ENCODE results near the gene PGGHG. TPM values are rescaled to one million over a fixed set of nuclear protein-coding genes. Genes with fewer than 3 reads are reported as not detected.

The PGGHG gene
- total RNA-seq, 1 donor from 2014 or later: 14.4 TPM

DNA sequence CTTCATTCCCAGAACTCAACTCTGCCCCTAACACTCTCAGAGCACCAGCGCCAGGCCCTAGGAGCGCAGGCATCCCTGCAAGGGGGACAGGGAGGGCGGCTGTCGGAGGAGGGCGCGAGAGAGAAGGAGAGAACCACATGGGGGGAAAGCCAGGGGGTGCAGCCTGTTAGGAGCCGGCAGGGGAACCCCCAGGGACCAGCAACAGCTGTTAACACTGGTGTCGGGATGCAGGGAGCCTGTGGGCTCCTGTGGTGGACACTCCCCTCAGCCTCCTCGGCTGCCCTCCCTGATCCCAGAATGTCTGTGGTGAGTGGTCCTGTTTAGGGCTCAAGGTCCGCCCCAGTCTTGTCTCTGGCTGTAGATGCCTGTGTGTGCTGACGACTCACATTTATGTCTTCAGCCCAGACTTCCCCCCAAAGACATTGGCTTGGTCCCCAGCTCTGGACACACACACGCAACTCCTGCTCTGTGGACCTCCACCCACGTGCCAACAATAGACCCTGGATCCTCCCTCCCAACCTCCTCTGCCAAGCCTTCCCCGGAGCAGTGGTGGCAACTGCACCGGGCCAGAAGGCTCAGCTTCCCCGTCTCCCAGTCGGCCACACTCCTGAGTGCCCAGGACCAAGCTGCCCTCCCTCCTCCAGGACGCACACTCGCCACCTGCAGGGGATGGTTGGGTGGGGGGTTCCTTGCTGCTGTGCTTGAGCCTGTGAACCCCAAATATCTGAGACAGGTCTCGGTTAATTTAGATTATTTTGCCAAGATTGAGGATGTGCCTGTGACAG, 11.2 kb downstream of the PGGHG start:
- H3K27me3 Mint-ChIP-seq (ENCODE audit: unreplicated experiment): peaks cover 8% of the 10 kb centered on the region
- H3K36me3 Mint-ChIP-seq (ENCODE audit: unreplicated experiment): no peaks in the 10 kb centered on the region
- peaks cover 10% of the 10 kb centered on the region for H3K4me1 Mint-ChIP-seq (ENCODE audit: low read depth, unreplicated experiment)
- no peak overlapping the region for H3K4me3 Mint-ChIP-seq (ENCODE audit: unreplicated experiment)
- peak; percentile 56 for DNase-seq
- H3K27ac Mint-ChIP-seq (ENCODE audit: unreplicated experiment): peak overlapping the region; percentile 13
- no peaks in the 10 kb centered on the region for H3K9me3 Mint-ChIP-seq (ENCODE audit: unreplicated experiment)
- TF ChIP-seq, protein P1, sequence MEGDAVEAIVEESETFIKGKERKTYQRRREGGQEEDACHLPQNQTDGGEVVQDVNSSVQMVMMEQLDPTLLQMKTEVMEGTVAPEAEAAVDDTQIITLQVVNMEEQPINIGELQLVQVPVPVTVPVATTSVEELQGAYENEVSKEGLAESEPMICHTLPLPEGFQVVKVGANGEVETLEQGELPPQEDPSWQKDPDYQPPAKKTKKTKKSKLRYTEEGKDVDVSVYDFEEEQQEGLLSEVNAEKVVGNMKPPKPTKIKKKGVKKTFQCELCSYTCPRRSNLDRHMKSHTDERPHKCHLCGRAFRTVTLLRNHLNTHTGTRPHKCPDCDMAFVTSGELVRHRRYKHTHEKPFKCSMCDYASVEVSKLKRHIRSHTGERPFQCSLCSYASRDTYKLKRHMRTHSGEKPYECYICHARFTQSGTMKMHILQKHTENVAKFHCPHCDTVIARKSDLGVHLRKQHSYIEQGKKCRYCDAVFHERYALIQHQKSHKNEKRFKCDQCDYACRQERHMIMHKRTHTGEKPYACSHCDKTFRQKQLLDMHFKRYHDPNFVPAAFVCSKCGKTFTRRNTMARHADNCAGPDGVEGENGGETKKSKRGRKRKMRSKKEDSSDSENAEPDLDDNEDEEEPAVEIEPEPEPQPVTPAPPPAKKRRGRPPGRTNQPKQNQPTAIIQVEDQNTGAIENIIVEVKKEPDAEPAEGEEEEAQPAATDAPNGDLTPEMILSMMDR (IDR thresholded peaks at IDR 0.05; ENCODE audit: partially characterized antibody, unreplicated experiment): no peak

DNA sequence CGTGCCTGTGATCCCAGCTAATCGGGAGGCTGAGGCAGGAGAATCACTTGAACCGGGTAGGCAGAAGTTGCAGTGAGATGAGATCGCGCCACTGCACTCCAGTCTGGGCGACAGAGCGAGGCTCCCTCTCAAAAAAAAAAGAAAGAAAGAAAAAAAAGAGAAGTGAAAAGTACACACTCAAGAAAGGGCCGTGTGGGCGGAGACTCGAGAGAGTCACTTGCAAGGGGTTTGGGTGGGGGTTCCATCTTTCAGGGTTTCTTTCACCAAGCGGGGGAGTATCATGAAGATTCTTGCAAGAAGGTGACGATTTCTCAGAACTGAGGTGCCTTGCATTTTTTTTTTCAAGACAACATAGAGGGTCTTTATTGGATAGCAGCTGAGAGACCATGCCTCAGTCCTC, 14.4 kb downstream of the PGGHG start:
- no peak for DNase-seq
- H3K4me3 Mint-ChIP-seq (ENCODE audit: unreplicated experiment): no peak overlapping the region
- H3K4me1 Mint-ChIP-seq (ENCODE audit: low read depth, unreplicated experiment): peaks cover 17% of the 10 kb centered on the region
- peaks cover 4% of the 10 kb centered on the region for H3K27me3 Mint-ChIP-seq (ENCODE audit: unreplicated experiment)
- TF ChIP-seq, protein P1 (IDR thresholded peaks at IDR 0.05; ENCODE audit: partially characterized antibody, unreplicated experiment): no peak
- no peaks in the 10 kb centered on the region for H3K36me3 Mint-ChIP-seq (ENCODE audit: unreplicated experiment)
- no peaks in the 10 kb centered on the region for H3K9me3 Mint-ChIP-seq (ENCODE audit: unreplicated experiment)
- no peak overlapping the region for H3K27ac Mint-ChIP-seq (ENCODE audit: unreplicated experiment)

DNA sequence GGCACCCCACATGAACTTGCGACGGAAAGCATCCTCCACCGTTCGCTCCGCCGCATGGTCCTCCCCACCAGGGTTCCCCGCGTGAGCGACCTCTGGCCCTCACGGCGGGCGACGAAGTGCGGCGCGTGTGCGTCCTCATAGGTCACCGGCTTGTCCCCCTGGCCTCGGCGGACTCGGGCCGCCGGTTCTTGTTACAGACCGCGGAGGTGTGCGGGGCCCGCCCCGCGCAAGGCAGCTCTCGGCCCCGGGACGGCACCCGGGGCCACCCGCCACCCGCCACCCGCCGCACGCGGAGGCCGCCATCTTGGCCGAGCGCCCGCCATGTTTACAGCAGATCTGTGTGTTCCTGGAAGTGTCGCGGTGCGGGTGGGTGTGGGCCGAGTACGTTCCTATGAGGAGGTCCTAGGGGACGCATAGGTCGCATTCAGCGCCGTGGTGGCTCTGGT, 15.2 kb downstream of the PGGHG start:
- Mint-ChIP-seq H3K9me3 (ENCODE audit: unreplicated experiment) (peaks cover under 1% of the 10 kb centered on the region), H3K4me3 (ENCODE audit: unreplicated experiment) (no peak overlapping the region), H3K4me1 (ENCODE audit: low read depth, unreplicated experiment) (peaks cover 18% of the 10 kb centered on the region), H3K36me3 (ENCODE audit: unreplicated experiment) (no peaks in the 10 kb centered on the region), H3K27me3 (ENCODE audit: unreplicated experiment) (peaks cover 8% of the 10 kb centered on the region), H3K27ac (ENCODE audit: unreplicated experiment) (no peak overlapping the region)
- DNase-seq: no peak
- TF ChIP-seq, protein P1 (IDR thresholded peaks at IDR 0.05; ENCODE audit: partially characterized antibody, unreplicated experiment): no peak

DNA sequence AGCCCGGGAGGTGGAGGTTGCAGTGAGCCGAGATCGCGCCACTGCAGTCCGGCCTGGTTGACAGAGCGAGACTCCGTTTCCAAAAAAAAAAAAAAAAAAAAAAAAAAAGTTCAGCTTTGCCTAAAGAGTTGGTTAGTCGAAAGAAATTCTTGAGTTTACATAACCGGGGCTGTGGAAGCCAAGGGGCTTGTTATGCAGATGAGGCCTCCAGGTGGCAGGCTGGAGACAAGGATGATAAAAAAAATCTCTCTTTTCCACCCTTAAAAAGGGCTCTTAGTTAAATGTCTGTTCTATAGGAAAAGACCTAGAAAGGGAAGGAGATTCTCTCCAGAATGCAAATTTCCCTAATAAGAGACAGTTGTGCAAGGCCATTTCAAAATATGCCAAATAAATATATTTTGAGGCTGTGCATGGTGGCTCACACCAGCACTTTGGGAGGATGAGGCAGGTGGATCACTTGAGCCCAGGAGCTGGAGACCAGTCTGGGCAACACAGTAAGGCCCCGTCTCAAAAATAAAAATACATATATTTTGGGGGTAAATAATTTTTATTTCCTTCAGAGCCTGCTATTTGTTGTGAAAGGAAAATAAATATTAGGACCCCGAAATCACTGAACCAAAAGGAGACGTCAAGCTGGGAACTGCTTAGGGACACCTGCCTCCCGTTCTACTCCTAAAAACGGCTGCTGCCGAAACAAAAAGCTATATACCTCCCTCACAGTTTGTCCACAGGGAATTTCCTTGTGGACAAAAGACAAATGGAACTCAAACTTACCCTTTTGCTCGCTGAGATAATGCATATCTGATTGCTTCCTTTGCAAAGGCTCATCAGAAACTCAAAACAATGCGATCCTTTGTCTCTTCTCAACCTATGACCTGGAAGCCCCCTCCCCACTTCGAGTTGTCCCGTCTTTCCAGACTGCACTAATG, 16.3 kb downstream of the PGGHG start:
- H3K36me3 Mint-ChIP-seq (ENCODE audit: unreplicated experiment): no peaks in the 10 kb centered on the region
- peak; percentile 51 for DNase-seq
- peaks cover 6% of the 10 kb centered on the region for H3K9me3 Mint-ChIP-seq (ENCODE audit: unreplicated experiment)
- peaks cover 12% of the 10 kb centered on the region for H3K27me3 Mint-ChIP-seq (ENCODE audit: unreplicated experiment)
- H3K27ac Mint-ChIP-seq (ENCODE audit: unreplicated experiment): no peak overlapping the region
- TF ChIP-seq, protein P1 (IDR thresholded peaks at IDR 0.05; ENCODE audit: partially characterized antibody, unreplicated experiment): peak; percentile 51
- no peak overlapping the region for H3K4me3 Mint-ChIP-seq (ENCODE audit: unreplicated experiment)
- H3K4me1 Mint-ChIP-seq (ENCODE audit: low read depth, unreplicated experiment): peaks cover 19% of the 10 kb centered on the region
